Sigmoid colon (tissue), 4 donors: Measurements from ENCODE around the gene IMPG1.

ENCODE experiments used
- EP300 ChIP-seq, 4 donors: sonication (generic); formaldehyde crosslinking; IDR thresholded peaks; one replicate each; pipeline ENCODE4 v1.6.1; 2017; ENCODE audit warnings: antibody characterized with exemption in 4 of 4
- POLR2A ChIP-seq, 2 donors: fragments of 450-650 bp; IDR thresholded peaks; one replicate each; pipeline ENCODE4 v1.6.1; 2016; ENCODE audit warnings: antibody characterized with exemption in 2 of 2, mild to moderate bottlenecking in 2 of 2, moderate library complexity in 2 of 2
- POLR2AphosphoS5 ChIP-seq, 4 donors: sonication (generic); formaldehyde crosslinking; IDR thresholded peaks; one replicate each; pipeline ENCODE4 v1.6.1; 2017; ENCODE audit warnings: antibody characterized with exemption in 4 of 4
- TF ChIP-seq, protein P1 (sequence below), 4 experiments: fragments of 450-650 bp in 3 of 4; fragments of 200-600 bp in 1 of 4; IDR thresholded peaks; one replicate each; pipeline ENCODE4 v1.5.1; 2016 to 2019; ENCODE audit warnings: antibody characterized with exemption in 4 of 4, mild to moderate bottlenecking in 3 of 4, moderate library complexity in 2 of 4

DNA sequence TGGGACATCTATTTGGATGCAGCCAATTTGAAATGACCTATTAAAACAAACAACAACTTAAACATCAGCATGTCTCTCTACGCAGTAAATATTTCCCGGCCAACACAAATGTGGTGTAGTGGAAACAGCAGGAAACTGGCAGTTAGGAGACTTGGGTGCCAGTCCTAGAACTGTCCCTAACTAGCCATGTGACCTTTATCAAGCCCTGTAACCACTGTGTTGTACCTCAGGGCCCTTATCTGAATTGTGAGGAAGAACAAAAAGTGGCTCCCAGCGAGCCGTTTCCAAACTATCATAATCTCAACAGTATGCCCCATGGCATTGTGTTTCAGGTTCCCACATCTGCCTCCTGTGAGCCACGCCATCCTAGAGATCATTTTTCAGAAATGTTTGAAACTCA, 124.5 kb downstream of the IMPG1 start:
- TF ChIP-seq POLR2AphosphoS5 (IDR thresholded peaks at IDR 0.05) (no peak), EP300 (IDR thresholded peaks at IDR 0.05) (no peak), POLR2A (IDR thresholded peaks at IDR 0.05) (no peak)
- TF ChIP-seq, protein P1, sequence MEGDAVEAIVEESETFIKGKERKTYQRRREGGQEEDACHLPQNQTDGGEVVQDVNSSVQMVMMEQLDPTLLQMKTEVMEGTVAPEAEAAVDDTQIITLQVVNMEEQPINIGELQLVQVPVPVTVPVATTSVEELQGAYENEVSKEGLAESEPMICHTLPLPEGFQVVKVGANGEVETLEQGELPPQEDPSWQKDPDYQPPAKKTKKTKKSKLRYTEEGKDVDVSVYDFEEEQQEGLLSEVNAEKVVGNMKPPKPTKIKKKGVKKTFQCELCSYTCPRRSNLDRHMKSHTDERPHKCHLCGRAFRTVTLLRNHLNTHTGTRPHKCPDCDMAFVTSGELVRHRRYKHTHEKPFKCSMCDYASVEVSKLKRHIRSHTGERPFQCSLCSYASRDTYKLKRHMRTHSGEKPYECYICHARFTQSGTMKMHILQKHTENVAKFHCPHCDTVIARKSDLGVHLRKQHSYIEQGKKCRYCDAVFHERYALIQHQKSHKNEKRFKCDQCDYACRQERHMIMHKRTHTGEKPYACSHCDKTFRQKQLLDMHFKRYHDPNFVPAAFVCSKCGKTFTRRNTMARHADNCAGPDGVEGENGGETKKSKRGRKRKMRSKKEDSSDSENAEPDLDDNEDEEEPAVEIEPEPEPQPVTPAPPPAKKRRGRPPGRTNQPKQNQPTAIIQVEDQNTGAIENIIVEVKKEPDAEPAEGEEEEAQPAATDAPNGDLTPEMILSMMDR (IDR thresholded peaks at IDR 0.05) = no peak
